DOHH2 (cell line): ENCODE data around the gene TSSK6.

Experiments used
- H3F3A ChIP-seq: fragments of 200-600 bp; sonication (generic), shearing (Covaris generic); 2 replicates; pipeline ENCODE4 v1.6.0; 2016; ENCODE audit warnings: antibody characterized with exemption, mild to moderate bottlenecking; ENCODE audit not compliant: control insufficient read depth, insufficient read depth
- H3K27ac ChIP-seq: fragments of 200-600 bp; sonication (generic); 2 replicates; pipeline ENCODE4 v1.5.1; 2014; ENCODE audit warnings: low read depth, mild to moderate bottlenecking, low read length, moderate library complexity
- H3K27me3 ChIP-seq: fragments of 200-600 bp; sonication (generic); 2 replicates; pipeline ENCODE4 v1.6.1; 2014; ENCODE audit warnings: mild to moderate bottlenecking, low read length, mixed read lengths; ENCODE audit not compliant: control insufficient read depth
- H3K36me3 ChIP-seq: fragments of 200-600 bp; sonication (generic); 2 replicates; pipeline ENCODE4 v1.6.1; 2014; ENCODE audit warnings: mild to moderate bottlenecking, low read length, moderate library complexity, mixed read lengths; ENCODE audit not compliant: control insufficient read depth
- H3K4me1 ChIP-seq: fragments of 200-600 bp; sonication (generic); 2 replicates; pipeline ENCODE4 v1.6.1; 2014; ENCODE audit warnings: mild to moderate bottlenecking, low read length, mixed read lengths; ENCODE audit not compliant: control insufficient read depth
- H3K4me2 ChIP-seq: fragments of 200-600 bp; sonication (generic); 2 replicates; pipeline ENCODE4 v1.6.0; 2014; ENCODE audit warnings: mild to moderate bottlenecking, low read length, moderate library complexity
- H3K4me3 ChIP-seq: fragments of 200-600 bp; sonication (generic); 2 replicates; pipeline ENCODE4 v1.5.1; 2014; ENCODE audit warnings: mild to moderate bottlenecking, low read length, mixed read lengths
- H3K79me2 ChIP-seq: fragments of 200-600 bp; sonication (generic); 2 replicates; pipeline ENCODE4 v1.6.1; 2014; ENCODE audit warnings: mild to moderate bottlenecking, low read length, mixed read lengths; ENCODE audit not compliant: control insufficient read depth
- H3K9me2 ChIP-seq: fragments of 200-600 bp; sonication (generic); replicated peaks from 2 replicates; pipeline ENCODE4 v1.6.1; 2014; ENCODE audit warnings: mild to moderate bottlenecking, low read length, mixed read lengths; ENCODE audit not compliant: control insufficient read depth
- H3K9me3 ChIP-seq: fragments of 200-600 bp; sonication (generic); 2 replicates; pipeline ENCODE4 v1.6.1; 2014; ENCODE audit warnings: antibody characterized with exemption, low read length, mixed read lengths; ENCODE audit not compliant: control insufficient read depth, insufficient read depth
- H4K20me1 ChIP-seq: fragments of 200-600 bp; sonication (generic); 2 replicates; pipeline ENCODE4 v1.6.0; 2014; ENCODE audit warnings: low read depth, mild to moderate bottlenecking, antibody characterized with exemption, low read length, moderate library complexity; ENCODE audit not compliant: control insufficient read depth, insufficient read depth
- CTCF ChIP-seq: fragments of 200-600 bp; sonication (generic); IDR thresholded peaks from one replicate; pipeline ENCODE4 v1.5.1; 2014; ENCODE audit warnings: antibody characterized with exemption, mild to moderate bottlenecking, low read depth, low read length; ENCODE audit not compliant: poor library complexity, severe bottlenecking
- EZH2phosphoT487 ChIP-seq: fragments of 200-600 bp; sonication (generic); IDR thresholded peaks from 2 replicates; pipeline ENCODE4 v1.6.1; 2017; ENCODE audit warnings: borderline replicate concordance, mild to moderate bottlenecking, antibody characterized with exemption, low read length, moderate library complexity, mixed read lengths

Gene TSSK6

GRCh38 chr19:19538061-19538784 is 22.9 kb upstream of the TSSK6 start, which contains the start of gene CILP2:
CILP2 (plus strand) TSS chr19:19538265; CDS start chr19:19538350, 85 bp downstream.
- Histone ChIP-seq H3K9me2 (no peaks in the 10 kb centered on the region), H3K79me2 (no peaks in the 10 kb centered on the region), H3K4me3 (peak within 1 kb of the TSS; percentile 57), H3K36me3 (no peaks in the 10 kb centered on the region), H3F3A (peaks cover 3% of the 10 kb centered on the region), H3K27me3 (peaks cover 16% of the 10 kb centered on the region), H3K9me3 (no peaks in the 10 kb centered on the region), H3K27ac (no peak within 1 kb of the TSS), H4K20me1 (no peaks in the 10 kb centered on the region), H3K4me1 (peaks cover 24% of the 10 kb centered on the region), H3K4me2 (peak within 1 kb of the TSS; percentile 55)
- TF ChIP-seq EZH2phosphoT487 (peak; percentile 21; the same call in 1 of the 2 replicates), CTCF (no peak)

GRCh38 chr19:19537075-19538048 is 22.0 kb upstream of the TSSK6 start:
- H4K20me1 ChIP-seq = no peaks in the 10 kb centered on the region
- H3K4me1 ChIP-seq = peaks cover 30% of the 10 kb centered on the region
- no peaks in the 10 kb centered on the region for H3K9me3 ChIP-seq
- H3K36me3 ChIP-seq = no peaks in the 10 kb centered on the region
- H3K4me3 ChIP-seq = peak overlapping the region; percentile 57; the same call in 1 of the 2 replicates
- H3K4me2 ChIP-seq = peak overlapping the region; percentile 55
- H3K27me3 ChIP-seq = peaks cover 16% of the 10 kb centered on the region
- no peaks in the 10 kb centered on the region for H3K9me2 ChIP-seq
- peaks cover 3% of the 10 kb centered on the region for H3F3A ChIP-seq
- H3K79me2 ChIP-seq = no peaks in the 10 kb centered on the region
- TF ChIP-seq EZH2phosphoT487 (no peak), CTCF (no peak)
- H3K27ac ChIP-seq = no peak overlapping the region

GRCh38 chr19:19535311-19536191 is 20.2 kb upstream of the TSSK6 start:
- Histone ChIP-seq H3K9me3 (no peaks in the 10 kb centered on the region), H4K20me1 (no peaks in the 10 kb centered on the region), H3K4me1 (peaks cover 24% of the 10 kb centered on the region), H3K27ac (no peak overlapping the region), H3K36me3 (peaks cover 3% of the 10 kb centered on the region; the same call in 1 of the 2 replicates), H3K9me2 (no peaks in the 10 kb centered on the region), H3K27me3 (peaks cover 16% of the 10 kb centered on the region), H3F3A (peaks cover 8% of the 10 kb centered on the region), H3K4me2 (no peak overlapping the region), H3K79me2 (no peaks in the 10 kb centered on the region), H3K4me3 (no peak overlapping the region)
- no peak for TF ChIP-seq EZH2phosphoT487
- no peak for TF ChIP-seq CTCF
